SU-DHL-6 (cell line): ENCODE data around the gene APOBEC4.

ENCODE experiments used
- H2AFZ ChIP-seq: fragments of 200-600 bp; sonication (generic); 2 replicates; pipeline ENCODE4 v1.6.1; 2014; ENCODE audit warnings: low read depth, mild to moderate bottlenecking, moderate library complexity, mixed read lengths, antibody characterized with exemption, low read length; ENCODE audit not compliant: severe bottlenecking
- H3F3A ChIP-seq: fragments of 200-600 bp; shearing (Covaris generic); 2 replicates; pipeline ENCODE4 v1.6.0; 2016; ENCODE audit warnings: antibody characterized with exemption, mild to moderate bottlenecking; ENCODE audit not compliant: insufficient read depth
- H3K27ac ChIP-seq: fragments of 200-600 bp; sonication (generic); 2 replicates; pipeline ENCODE4 v1.5.1; 2016; ENCODE audit warnings: low read depth, mild to moderate bottlenecking, low read length, moderate library complexity, mixed read lengths
- H3K27me3 ChIP-seq: fragments of 200-600 bp; sonication (generic), shearing (Covaris generic); 2 replicates; pipeline ENCODE4 v1.6.0; 2014; ENCODE audit warnings: mild to moderate bottlenecking, low read length
- H3K36me3 ChIP-seq: fragments of 200-600 bp; sonication (generic); 2 replicates; pipeline ENCODE4 v1.6.1; 2014; ENCODE audit warnings: mild to moderate bottlenecking, low read length, mixed read lengths
- H3K4me2 ChIP-seq: fragments of 300-600, 200-600 bp; shearing (Covaris generic), sonication (generic); 2 replicates; pipeline ENCODE4 v1.6.0; 2014; ENCODE audit warnings: low read length, low read depth, mild to moderate bottlenecking; ENCODE audit not compliant: poor library complexity, severe bottlenecking
- H3K4me3 ChIP-seq: fragments of 200-600 bp; sonication (generic); 2 replicates; pipeline ENCODE4 v1.5.1; 2014; ENCODE audit warnings: antibody characterized with exemption, low read length, mild to moderate bottlenecking, mixed read lengths; ENCODE audit not compliant: insufficient read depth, poor library complexity, severe bottlenecking
- H3K79me2 ChIP-seq: fragments of 200-600 bp; sonication (generic); 2 replicates; pipeline ENCODE4 v1.6.1; 2014; ENCODE audit warnings: mild to moderate bottlenecking, low read length, moderate library complexity; ENCODE audit not compliant: insufficient read depth
- H3K9ac ChIP-seq: fragments of 200-600 bp; sonication (generic); 2 replicates; pipeline ENCODE4 v1.7.0; 2014; ENCODE audit warnings: mild to moderate bottlenecking, low read length
- H3K9me2 ChIP-seq: fragments of 200-600 bp; sonication (generic); replicated peaks from 2 replicates; pipeline ENCODE4 v1.6.1; 2014; ENCODE audit warnings: low read length; ENCODE audit not compliant: insufficient read depth
- H3K9me3 ChIP-seq: fragments of 200-600 bp; sonication (generic); 2 replicates; pipeline ENCODE4 v1.6.1; 2014; ENCODE audit warnings: low read length, mixed read lengths; ENCODE audit not compliant: insufficient read depth
- H4K20me1 ChIP-seq: fragments of 200-600 bp; sonication (generic); 2 replicates; pipeline ENCODE4 v1.6.1; 2014; ENCODE audit warnings: low read depth, mild to moderate bottlenecking, antibody characterized with exemption, low read length, moderate library complexity, mixed read lengths
- EZH2phosphoT487 ChIP-seq: fragments of 200-600 bp; sonication (generic), shearing (Covaris generic); conservative IDR thresholded peaks from 2 replicates; pipeline ENCODE4 v1.6.1; 2018; ENCODE audit warnings: mild to moderate bottlenecking, antibody characterized with exemption, low read length, moderate library complexity, mixed read lengths
- TF ChIP-seq, protein P1 (sequence below): fragments of 200-600 bp; sonication (generic); IDR thresholded peaks from one replicate; pipeline ENCODE4 v1.5.1; 2017; ENCODE audit warnings: antibody characterized with exemption, mild to moderate bottlenecking, low read length, moderate library complexity; ENCODE audit not compliant: insufficient read depth, poor library complexity, severe bottlenecking

The APOBEC4 gene

DNA sequence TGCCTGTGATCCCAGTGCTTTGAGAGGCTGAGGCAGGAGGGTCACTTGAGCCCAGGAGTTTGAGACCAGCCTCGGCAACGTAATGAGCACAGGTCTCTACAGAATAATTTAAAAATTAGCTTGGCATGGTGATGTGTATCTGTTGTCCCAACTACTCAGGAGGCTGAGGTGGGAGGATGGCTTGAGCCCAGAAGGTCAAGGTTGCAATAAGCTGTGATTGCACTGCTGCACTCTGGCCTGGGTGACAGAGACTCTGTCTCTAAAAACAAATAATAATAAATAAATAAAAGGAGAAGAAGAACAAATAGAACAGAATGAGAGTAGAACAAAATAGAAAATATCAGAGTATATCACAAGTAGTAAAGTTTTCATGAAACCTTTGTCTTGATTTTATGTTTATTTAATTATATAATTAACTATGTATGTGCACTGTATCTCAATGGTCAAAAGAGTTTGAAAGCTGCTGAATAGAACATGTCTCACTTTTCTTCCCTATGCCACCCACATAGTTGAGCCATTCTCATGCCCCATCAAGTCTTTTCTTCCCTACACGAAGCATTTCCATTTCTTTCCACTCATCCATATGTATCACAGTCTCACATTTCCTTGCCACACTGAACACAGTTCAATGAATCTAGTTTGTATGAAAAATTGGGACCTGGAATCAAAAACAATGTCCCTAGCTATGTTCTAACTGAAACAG is 22.9 kb upstream of the APOBEC4 start:
- Histone ChIP-seq H3K9ac (no peak overlapping the region), H3K27ac (no peak overlapping the region), H3K4me3 (no peak overlapping the region), H3K27me3 (no peaks in the 10 kb centered on the region), H3K9me2 (no peaks in the 10 kb centered on the region), H2AFZ (no peak overlapping the region), H4K20me1 (no peaks in the 10 kb centered on the region), H3K79me2 (no peaks in the 10 kb centered on the region), H3K36me3 (no peaks in the 10 kb centered on the region), H3F3A (no peaks in the 10 kb centered on the region), H3K9me3 (no peaks in the 10 kb centered on the region), H3K4me2 (no peak overlapping the region)
- TF ChIP-seq EZH2phosphoT487 = no peak
- TF ChIP-seq, protein P1, sequence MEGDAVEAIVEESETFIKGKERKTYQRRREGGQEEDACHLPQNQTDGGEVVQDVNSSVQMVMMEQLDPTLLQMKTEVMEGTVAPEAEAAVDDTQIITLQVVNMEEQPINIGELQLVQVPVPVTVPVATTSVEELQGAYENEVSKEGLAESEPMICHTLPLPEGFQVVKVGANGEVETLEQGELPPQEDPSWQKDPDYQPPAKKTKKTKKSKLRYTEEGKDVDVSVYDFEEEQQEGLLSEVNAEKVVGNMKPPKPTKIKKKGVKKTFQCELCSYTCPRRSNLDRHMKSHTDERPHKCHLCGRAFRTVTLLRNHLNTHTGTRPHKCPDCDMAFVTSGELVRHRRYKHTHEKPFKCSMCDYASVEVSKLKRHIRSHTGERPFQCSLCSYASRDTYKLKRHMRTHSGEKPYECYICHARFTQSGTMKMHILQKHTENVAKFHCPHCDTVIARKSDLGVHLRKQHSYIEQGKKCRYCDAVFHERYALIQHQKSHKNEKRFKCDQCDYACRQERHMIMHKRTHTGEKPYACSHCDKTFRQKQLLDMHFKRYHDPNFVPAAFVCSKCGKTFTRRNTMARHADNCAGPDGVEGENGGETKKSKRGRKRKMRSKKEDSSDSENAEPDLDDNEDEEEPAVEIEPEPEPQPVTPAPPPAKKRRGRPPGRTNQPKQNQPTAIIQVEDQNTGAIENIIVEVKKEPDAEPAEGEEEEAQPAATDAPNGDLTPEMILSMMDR = no peak

DNA sequence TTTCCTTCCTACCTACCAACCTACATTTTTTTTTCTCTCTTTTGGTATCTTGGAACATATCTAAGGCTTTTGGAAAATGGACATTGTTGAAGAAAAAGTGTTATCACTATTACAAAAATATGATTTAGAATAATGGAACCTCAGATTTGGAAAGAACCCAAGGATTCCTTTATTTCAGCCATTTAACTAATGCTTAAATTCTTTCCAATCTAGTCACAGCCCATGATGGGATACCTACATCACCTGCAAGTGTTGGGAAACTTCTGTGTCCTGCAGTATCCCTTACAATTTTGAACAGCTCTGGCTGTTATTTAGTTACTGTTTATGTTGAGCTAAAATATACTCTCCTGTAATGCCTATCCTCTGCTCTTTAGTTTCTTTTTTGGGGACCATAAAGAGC is 22.3 kb upstream of the APOBEC4 start:
- Histone ChIP-seq H3K79me2 (no peaks in the 10 kb centered on the region), H3K27me3 (no peaks in the 10 kb centered on the region), H2AFZ (no peak overlapping the region), H3K4me3 (no peak overlapping the region), H3K9ac (no peak overlapping the region), H3K36me3 (no peaks in the 10 kb centered on the region), H3K9me2 (no peaks in the 10 kb centered on the region), H4K20me1 (no peaks in the 10 kb centered on the region), H3K4me2 (no peak overlapping the region), H3K27ac (no peak overlapping the region), H3K9me3 (no peaks in the 10 kb centered on the region), H3F3A (no peaks in the 10 kb centered on the region)
- TF ChIP-seq, protein P1 = no peak
- TF ChIP-seq EZH2phosphoT487 = no peak

DNA sequence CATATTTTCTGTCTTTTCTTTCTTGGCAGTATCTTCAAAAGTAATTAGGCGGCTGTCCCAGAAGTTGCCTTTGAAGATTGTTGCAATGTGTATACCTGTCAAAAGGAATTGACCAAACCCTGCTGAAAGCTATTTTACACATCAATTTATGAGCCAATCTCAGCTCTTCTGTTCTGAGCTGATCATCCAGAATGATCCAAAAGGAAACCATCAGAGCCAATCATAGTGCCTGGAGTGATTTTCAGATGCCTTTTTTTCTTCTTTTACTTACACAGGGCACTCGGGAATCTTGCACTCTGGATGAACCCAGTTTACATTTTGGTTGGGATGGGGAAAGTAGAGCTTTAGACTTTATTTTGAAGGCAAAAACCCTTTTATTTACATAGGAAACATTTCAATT is 21.8 kb upstream of the APOBEC4 start:
- Histone ChIP-seq H3K9ac (no peak overlapping the region), H3F3A (no peaks in the 10 kb centered on the region), H2AFZ (no peak overlapping the region), H3K79me2 (no peaks in the 10 kb centered on the region), H3K36me3 (no peaks in the 10 kb centered on the region), H3K4me3 (no peak overlapping the region), H4K20me1 (no peaks in the 10 kb centered on the region), H3K9me3 (no peaks in the 10 kb centered on the region), H3K4me2 (no peak overlapping the region), H3K27me3 (no peaks in the 10 kb centered on the region), H3K27ac (no peak overlapping the region), H3K9me2 (no peaks in the 10 kb centered on the region)
- no peak for TF ChIP-seq EZH2phosphoT487
- TF ChIP-seq, protein P1 = no peak
